Astrocyte (in vitro differentiated cells and primary cell): ENCODE measurements around the gene PPP3CA. TPM values are rescaled to one million over a fixed set of nuclear protein-coding genes. Genes with fewer than 3 reads are reported as not detected.

Source experiments
- DNase-seq: peaks from one replicate; pipeline ENCODE4 v3.0.0-alpha.2; 2010; ENCODE audit warnings: low read depth
- FAIRE-seq: peaks from 2 replicates; lab custom pipeline; 2011; peaks lifted over from hg19 to GRCh38; lab: Jason Lieb, UNC
- H2AFZ ChIP-seq: 2 replicates; pipeline ENCODE4 v1.6.0; 2012; ENCODE audit warnings: low read depth, low read length, inconsistent platforms
- H3K27ac ChIP-seq: 2 replicates; pipeline ENCODE4 v1.5.1; 2011; ENCODE audit warnings: low read depth, low read length, inconsistent platforms
- H3K27me3 ChIP-seq: 2 replicates; pipeline ENCODE4 v1.6.0; 2011; ENCODE audit warnings: low read length, inconsistent platforms; ENCODE audit not compliant: insufficient read depth
- H3K36me3 ChIP-seq: 2 replicates; pipeline ENCODE4 v1.5.1; 2011; ENCODE audit warnings: low read length, inconsistent platforms; ENCODE audit not compliant: insufficient read depth
- H3K4me1 ChIP-seq: 2 replicates; pipeline ENCODE4 v1.5.1; 2011; ENCODE audit warnings: low read length, inconsistent platforms; ENCODE audit not compliant: insufficient read depth
- H3K4me2 ChIP-seq: 2 replicates; pipeline ENCODE4 v1.6.0; 2012; ENCODE audit warnings: low read length, inconsistent platforms
- H3K4me3 ChIP-seq: 2 replicates; pipeline ENCODE4 v1.5.1; 2011; ENCODE audit warnings: low read depth, mild to moderate bottlenecking, low read length, inconsistent platforms; ENCODE audit not compliant: insufficient read depth
- H3K79me2 ChIP-seq: 2 replicates; pipeline ENCODE4 v1.6.0; 2012; ENCODE audit warnings: mild to moderate bottlenecking, low read length, inconsistent platforms; ENCODE audit not compliant: insufficient read depth
- H3K9ac ChIP-seq: 2 replicates; pipeline ENCODE4 v1.6.0; 2012; ENCODE audit warnings: mild to moderate bottlenecking, low read length, inconsistent platforms
- H3K9me3 ChIP-seq: 2 replicates; pipeline ENCODE4 v1.5.1; 2012; ENCODE audit warnings: low read depth, mild to moderate bottlenecking, low read length, inconsistent platforms; ENCODE audit not compliant: insufficient read depth
- H4K20me1 ChIP-seq: 2 replicates; pipeline ENCODE4 v1.6.0; 2012; ENCODE audit warnings: low read length, inconsistent platforms; ENCODE audit not compliant: insufficient read depth
- H3K27ac Mint-ChIP-seq: one replicate; pipeline ENCODE4 v1.8.0; 2021; ENCODE audit warnings: mild to moderate bottlenecking, mixed read lengths; ENCODE audit not compliant: unreplicated experiment
- H3K27me3 Mint-ChIP-seq: one replicate; pipeline ENCODE4 v1.8.0; 2021; ENCODE audit warnings: low read depth, mixed read lengths; ENCODE audit not compliant: unreplicated experiment
- H3K36me3 Mint-ChIP-seq: one replicate; pipeline ENCODE4 v1.8.0; 2021; ENCODE audit warnings: low read depth, mixed read lengths; ENCODE audit not compliant: unreplicated experiment
- H3K4me1 Mint-ChIP-seq: one replicate; pipeline ENCODE4 v1.8.0; 2021; ENCODE audit warnings: low read depth, mixed read lengths; ENCODE audit not compliant: unreplicated experiment
- H3K4me3 Mint-ChIP-seq: one replicate; pipeline ENCODE4 v1.8.0; 2021; ENCODE audit warnings: mild to moderate bottlenecking, moderate library complexity, mixed read lengths; ENCODE audit not compliant: unreplicated experiment
- H3K9me3 Mint-ChIP-seq: one replicate; pipeline ENCODE4 v1.8.0; 2021; ENCODE audit warnings: mild to moderate bottlenecking, mixed read lengths; ENCODE audit not compliant: unreplicated experiment
- CTCF ChIP-seq: IDR thresholded peaks from 2 replicates; pipeline ENCODE4 v1.5.1; 2011; ENCODE audit warnings: low read depth, mild to moderate bottlenecking, inconsistent platforms, low read length, moderate library complexity; ENCODE audit not compliant: insufficient read depth
- EZH2 ChIP-seq: IDR thresholded peaks from 2 replicates; pipeline ENCODE4 v1.6.1; 2012; ENCODE audit warnings: mild to moderate bottlenecking, low read length, inconsistent platforms; ENCODE audit not compliant: insufficient read depth
- total RNA-seq: library from RNA; stranded (reverse); gene quantifications from 2 replicates; pipeline ENCODE4 v1.2.1, GENCODE V29; 2021

Gene PPP3CA
- total RNA-seq, 1 donor from 2014 or later = 101 TPM

- H3K4me3 ChIP-seq = no peak overlapping the region
- peaks cover 73% of the 10 kb centered on the region for H3K79me2 ChIP-seq
- no peak overlapping the region for H3K27ac ChIP-seq
- no peaks in the 10 kb centered on the region for H3K27me3 Mint-ChIP-seq
- H3K36me3 ChIP-seq = no peaks in the 10 kb centered on the region
- no peak overlapping the region for H3K9ac ChIP-seq
- H3K4me3 Mint-ChIP-seq = no peak overlapping the region
- H3K4me1 Mint-ChIP-seq = peaks cover 32% of the 10 kb centered on the region
- FAIRE-seq (no peak), DNase-seq (no peak)
- H3K4me1 ChIP-seq = peaks cover 16% of the 10 kb centered on the region
- H3K9me3 ChIP-seq = no peaks in the 10 kb centered on the region
- H3K27ac Mint-ChIP-seq = no peak overlapping the region
- no peak overlapping the region for H3K4me2 ChIP-seq
- TF ChIP-seq EZH2 (no peak), CTCF (no peak)
- H2AFZ ChIP-seq = no peak overlapping the region
- H3K36me3 Mint-ChIP-seq = no peaks in the 10 kb centered on the region
- H3K27me3 ChIP-seq = no peaks in the 10 kb centered on the region
- peaks cover 39% of the 10 kb centered on the region for H4K20me1 ChIP-seq
- no peaks in the 10 kb centered on the region for H3K9me3 Mint-ChIP-seq
These were observed 65.1 kb downstream of the PPP3CA start for GRCh38 chr4:101282076-101282844.

- Mint-ChIP-seq H3K4me3 (no peak overlapping the region), H3K36me3 (no peaks in the 10 kb centered on the region), H3K4me1 (peaks cover 36% of the 10 kb centered on the region), H3K27ac (no peak overlapping the region), H3K27me3 (no peaks in the 10 kb centered on the region), H3K9me3 (no peaks in the 10 kb centered on the region)
- Histone ChIP-seq H2AFZ (no peak overlapping the region), H3K79me2 (peaks cover 75% of the 10 kb centered on the region), H3K4me3 (no peak overlapping the region), H3K9me3 (no peaks in the 10 kb centered on the region), H3K36me3 (no peaks in the 10 kb centered on the region), H3K27me3 (no peaks in the 10 kb centered on the region), H3K4me1 (peaks cover 16% of the 10 kb centered on the region), H3K9ac (no peak overlapping the region), H4K20me1 (peaks cover 40% of the 10 kb centered on the region), H3K27ac (no peak overlapping the region), H3K4me2 (no peak overlapping the region)
- no peak for DNase-seq
- no peak for FAIRE-seq
- TF ChIP-seq CTCF (no peak), EZH2 (no peak)
These were observed 66.3 kb downstream of the PPP3CA start for GRCh38 chr4:101280866-101281600.
